GM19240 (cell line): Measurements from ENCODE around the gene KLF4.

Experiments
- DNase-seq: peaks from one replicate; pipeline ENCODE4 v3.0.0; 2011; ENCODE audit warnings: low spot score; ENCODE audit not compliant: insufficient read length

The KLF4 gene

DNA sequence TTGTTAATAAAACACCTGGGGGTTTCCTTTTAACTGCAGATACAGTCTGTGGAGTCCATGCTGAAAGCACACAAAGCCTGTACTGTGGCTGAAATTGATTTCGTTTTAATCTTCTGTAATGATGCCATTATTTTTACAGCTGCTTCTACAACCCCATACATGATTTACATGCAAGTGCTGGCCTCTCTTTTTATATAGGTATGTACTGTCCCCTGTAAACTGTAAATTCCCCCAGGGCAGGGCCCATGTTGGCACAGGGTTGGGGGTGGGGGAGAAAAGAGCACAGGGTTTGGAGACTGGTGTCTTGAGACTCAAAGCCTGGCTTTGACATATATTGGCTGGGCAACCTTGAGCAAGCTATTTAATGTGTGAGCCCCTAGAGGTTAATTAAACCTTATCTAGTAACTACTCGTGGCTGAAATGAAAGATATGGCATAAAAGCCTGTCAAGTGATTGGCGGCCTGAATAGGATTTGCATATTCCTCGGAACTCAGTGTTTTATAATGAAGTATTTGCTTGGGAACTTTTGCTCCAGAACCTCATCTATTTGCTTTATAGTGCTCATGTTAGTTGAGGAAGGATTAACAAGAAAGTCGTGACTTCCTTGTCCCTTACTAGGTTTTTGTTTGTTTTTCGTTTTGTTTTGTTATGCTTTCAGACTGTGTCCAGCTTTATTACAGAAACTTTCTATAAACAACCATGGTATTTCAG lies 34.0 kb downstream of the KLF4 start:
- no peak for DNase-seq

DNA sequence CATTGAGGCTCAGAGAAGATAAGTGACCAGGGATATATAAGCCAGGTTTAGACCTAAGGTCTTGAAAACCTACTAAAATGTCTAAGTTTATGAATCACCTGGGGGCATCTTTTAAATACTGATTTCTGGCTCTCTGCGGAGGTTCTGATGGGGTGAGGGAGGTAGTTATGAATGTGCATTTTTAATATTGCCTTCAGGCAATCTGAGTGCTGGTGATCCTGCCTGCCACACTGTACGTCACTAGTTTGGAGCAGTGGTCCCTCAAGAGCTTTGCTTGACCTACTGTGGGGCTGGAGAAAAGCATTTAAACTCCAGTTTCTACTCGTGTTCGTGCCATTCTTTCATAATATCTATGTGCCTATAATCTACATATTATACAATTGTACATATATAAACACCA lies 36.1 kb downstream of the KLF4 start:
- DNase-seq = no peak

DNA sequence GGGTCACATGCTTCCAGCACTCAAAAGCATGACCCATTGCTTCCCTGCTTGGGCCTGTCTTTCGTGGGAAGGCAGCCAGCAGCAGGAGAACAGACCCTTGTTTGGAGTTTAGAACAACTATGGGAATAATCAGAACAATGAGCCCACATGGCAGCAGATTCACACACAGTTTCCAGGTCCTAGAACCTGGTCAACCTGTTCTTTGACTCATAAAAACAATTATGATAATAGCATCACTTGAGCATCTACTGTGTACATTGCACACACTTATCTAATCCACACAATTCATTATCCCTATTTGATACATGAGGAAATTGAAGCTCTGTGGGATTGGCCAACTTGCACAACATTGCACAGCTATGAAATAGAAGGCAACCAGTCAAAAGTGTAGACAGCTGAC lies 41.7 kb downstream of the KLF4 start:
- DNase-seq = no peak

DNA sequence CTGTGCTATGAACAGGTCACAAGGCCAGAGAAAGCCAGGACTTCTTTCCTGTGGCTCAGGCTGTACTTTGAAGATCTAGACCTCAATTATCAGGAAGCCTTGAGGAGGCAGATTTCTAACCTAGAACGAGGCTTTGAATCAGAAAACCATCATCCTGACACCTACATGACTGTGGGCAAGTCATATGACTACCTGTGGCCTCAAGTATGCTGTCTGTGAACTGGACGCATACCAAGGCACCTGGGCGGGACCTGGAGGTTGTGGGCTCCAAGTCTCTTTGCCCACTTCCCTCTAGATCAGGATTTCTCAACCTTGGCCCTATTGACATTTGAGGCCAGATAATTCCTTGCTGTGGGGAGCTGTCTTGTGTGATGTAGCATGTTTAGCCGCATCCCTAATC lies 42.5 kb downstream of the KLF4 start:
- no peak for DNase-seq

DNA sequence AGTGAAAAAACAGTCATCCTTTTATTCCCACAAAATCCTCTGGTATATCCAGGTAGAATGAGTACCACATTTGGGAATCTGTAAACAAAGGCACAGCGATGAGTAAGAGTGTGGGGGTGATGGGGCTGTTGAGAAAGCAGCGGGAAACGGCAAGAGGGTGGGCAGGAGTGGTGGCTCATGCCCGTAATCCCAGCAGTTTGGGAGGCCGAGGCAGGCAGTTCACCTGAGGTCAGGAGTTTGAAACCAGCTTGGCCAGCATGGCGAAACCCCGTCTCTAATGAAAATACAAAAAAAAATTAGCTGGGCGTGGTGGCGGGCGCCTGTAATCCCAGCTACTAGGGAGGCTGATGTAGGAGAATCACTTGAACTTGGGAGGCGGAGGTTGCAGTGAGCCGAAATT lies 43.1 kb downstream of the KLF4 start:
- no peak for DNase-seq

DNA sequence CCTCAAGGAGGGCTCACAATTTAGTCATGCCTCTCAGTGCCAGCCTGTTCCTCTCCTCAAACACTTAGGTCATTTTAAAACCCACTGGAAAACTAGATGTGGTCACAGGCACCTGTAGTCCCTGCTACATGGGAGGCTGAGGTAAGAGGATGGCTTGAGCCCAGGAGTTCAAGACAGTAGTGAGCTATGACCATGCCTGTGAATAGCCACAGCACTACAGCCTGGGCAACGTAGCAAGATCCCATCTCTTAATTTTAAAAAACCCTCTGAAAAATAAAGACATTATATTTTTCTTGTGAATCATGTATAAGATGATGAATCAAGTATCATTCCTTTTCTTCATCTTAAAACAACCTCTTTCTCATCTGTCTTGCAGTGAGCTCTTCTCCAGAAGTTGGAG lies 45.8 kb downstream of the KLF4 start:
- DNase-seq = no peak

DNA sequence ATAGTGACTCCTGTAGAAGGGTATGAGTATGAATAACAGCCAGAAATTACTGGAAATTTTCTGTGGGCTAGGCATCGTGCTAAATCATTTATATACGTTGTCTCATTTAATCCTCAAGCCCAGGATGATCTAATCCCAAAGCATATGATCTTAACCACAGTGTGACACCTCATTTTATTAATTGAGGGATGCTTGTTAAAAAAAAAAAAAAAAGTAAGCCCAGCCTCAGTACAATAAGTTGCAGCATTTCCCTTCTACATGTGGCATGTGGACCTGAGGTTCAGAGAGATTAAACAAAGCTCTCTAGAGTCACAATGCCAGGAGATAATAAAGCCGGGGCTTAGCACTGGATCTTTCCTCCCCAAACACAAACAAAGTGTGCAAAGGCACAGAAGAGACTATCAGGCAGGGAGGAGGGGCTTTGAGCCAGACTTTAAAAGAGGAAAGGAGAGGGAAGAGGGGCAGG lies 49.5 kb downstream of the KLF4 start:
- no peak for DNase-seq

DNA sequence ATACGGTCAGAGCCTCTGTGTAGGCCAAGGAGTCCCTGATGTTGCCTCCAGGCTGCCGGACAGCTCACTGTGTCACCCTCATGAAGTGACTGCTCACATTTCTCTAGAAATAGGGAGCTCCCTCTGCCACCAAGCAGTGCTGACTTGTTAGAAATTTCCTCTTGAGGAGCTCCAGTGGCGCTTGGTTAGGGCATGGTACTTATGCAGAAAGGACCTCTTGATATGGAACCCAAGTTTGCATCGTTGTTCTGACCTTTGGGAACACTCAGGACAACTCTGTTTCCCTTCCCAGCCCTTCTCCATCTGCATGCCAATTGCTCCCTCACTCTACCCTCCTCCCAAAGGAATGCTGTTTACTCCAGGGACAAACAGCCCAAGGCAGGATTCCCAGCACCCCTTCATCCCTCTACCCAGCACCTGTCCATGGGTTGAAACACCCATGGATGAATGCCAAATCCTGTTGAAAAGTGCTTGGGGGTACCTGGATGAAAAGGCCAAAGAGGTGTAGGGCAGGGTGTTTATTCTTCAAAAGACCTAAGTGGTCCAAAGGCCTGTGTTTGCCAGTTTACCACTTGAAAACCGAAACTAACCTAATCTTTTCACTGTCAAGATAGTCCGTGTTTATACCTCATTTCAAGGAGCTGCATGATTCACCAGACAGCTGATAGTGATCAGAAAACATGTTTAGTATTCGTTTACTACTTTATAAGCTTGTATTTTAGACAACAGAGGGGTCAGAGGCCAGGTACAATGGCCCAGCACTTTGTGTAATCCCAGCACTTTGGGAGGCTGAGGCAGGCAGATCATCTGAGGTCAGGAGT lies 51.1 kb downstream of the KLF4 start:
- DNase-seq = no peak

DNA sequence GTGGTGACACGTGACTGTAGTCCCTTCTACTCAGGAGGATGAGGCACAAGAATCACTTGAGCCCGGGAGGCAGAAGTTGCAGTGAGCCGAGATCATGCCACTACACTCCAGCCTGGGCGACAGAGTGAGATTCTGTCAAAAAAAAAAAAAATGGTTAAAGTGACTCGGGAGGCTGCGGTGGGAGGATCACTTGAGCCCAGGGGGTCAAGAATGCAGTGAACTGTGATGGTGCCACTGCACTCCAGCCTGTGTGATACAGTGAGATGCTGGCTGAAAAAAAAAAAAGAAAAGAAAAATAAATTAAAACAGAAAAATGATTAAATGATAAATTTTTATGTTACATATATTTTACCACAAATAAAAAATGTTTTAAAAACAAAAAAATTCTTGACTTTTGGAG lies 51.9 kb downstream of the KLF4 start:
- no peak for DNase-seq

DNA sequence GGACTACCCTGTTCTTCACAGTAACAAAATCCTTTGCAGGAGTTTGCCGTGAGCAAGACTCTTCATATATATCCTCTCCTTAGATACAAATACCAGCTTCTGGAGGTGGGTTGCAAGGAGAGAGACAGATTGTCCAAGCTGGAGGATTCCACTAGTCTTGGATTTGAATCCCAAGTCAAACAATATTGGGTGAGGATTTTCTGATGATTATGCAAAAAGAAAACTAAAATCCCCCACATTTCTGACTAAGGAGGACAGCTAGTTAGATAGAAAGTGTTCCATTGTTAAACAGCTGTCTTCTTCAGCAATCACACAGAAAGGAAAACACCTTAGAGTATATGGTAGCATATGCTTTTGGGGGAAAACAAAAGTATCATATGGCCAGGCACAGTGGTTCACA lies 54.2 kb downstream of the KLF4 start:
- DNase-seq = no peak
